ENCODE results near the gene RAC3.

RAC3 gene

DNA sequence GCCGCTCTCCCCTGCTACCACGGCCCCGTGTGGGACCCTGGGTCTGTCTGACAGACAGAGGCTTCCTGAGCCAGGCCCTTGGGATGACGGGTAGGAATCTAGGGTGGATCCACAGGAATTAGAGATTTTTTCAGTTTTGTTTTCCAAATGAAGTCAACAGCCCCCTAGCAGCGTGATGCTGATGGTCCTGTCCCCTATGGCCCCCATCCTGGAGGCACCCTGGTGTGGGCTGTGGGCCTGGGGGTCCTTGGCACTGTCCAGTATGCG, 24.3 kb upstream of the RAC3 start:
- TF ChIP-seq, protein P1, sequence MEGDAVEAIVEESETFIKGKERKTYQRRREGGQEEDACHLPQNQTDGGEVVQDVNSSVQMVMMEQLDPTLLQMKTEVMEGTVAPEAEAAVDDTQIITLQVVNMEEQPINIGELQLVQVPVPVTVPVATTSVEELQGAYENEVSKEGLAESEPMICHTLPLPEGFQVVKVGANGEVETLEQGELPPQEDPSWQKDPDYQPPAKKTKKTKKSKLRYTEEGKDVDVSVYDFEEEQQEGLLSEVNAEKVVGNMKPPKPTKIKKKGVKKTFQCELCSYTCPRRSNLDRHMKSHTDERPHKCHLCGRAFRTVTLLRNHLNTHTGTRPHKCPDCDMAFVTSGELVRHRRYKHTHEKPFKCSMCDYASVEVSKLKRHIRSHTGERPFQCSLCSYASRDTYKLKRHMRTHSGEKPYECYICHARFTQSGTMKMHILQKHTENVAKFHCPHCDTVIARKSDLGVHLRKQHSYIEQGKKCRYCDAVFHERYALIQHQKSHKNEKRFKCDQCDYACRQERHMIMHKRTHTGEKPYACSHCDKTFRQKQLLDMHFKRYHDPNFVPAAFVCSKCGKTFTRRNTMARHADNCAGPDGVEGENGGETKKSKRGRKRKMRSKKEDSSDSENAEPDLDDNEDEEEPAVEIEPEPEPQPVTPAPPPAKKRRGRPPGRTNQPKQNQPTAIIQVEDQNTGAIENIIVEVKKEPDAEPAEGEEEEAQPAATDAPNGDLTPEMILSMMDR (IDR thresholded peaks at IDR 0.05; ENCODE audit: low read depth, low read length): no peak
- DNase-seq: no peak
- H3K27me3 ChIP-seq (ENCODE audit: insufficient read depth, low read depth, severe bottlenecking): no peaks in the 10 kb centered on the region
- no peaks in the 10 kb centered on the region for H3K9me3 ChIP-seq (ENCODE audit: severe bottlenecking)
- no peak overlapping the region for H3K4me3 ChIP-seq (ENCODE audit: low read depth, low read length)
- H3K27ac ChIP-seq: peak overlapping the region; percentile 56
- H3K36me3 ChIP-seq: peaks cover 17% of the 10 kb centered on the region

DNA sequence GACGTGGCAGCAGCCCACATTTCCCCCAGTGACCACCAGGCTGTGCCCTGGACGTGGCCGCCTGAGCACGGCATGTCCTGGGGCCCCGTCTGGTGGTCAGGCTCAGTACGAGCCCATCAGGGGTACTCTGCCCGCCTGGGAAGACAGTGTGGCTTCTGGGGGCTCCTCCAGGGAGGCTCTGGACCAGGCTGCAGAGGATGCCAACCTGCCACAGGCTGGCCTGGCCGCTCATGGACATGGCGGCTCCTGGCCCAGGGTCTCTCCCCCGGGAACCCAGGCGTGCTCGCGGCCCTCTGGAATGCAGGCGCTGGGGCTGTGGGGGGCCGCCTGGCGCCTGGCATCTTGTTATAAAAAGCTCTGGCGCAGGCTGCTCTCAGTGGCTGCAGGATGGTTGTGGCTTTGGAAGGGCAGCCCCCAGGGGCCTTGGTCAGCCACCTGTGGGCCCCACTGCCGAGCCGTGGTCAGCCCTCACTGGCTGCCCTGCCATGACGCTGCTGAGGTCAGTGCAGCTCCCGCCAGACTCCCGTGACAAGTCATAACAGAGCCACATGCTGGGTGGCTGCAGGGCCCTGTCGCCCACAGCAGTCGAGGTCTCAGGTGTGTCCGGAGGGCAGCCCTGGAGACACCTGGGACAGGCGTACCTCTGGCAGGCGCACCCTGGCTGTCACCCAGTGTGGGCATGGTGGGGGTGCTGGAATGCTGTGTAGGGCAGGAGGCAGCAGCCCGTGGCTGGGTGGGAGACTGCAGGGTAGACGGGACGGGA, 23.8 kb upstream of the RAC3 start:
- TF ChIP-seq, protein P1 (IDR thresholded peaks at IDR 0.05; ENCODE audit: low read depth, low read length): peak; percentile 37
- Histone ChIP-seq H3K27me3 (ENCODE audit: insufficient read depth, low read depth, severe bottlenecking) (no peaks in the 10 kb centered on the region), H3K4me3 (ENCODE audit: low read depth, low read length) (no peak overlapping the region), H3K27ac (peak overlapping the region; percentile 56), H3K9me3 (ENCODE audit: severe bottlenecking) (no peaks in the 10 kb centered on the region), H3K36me3 (peaks cover 17% of the 10 kb centered on the region)
- DNase-seq: no peak

DNA sequence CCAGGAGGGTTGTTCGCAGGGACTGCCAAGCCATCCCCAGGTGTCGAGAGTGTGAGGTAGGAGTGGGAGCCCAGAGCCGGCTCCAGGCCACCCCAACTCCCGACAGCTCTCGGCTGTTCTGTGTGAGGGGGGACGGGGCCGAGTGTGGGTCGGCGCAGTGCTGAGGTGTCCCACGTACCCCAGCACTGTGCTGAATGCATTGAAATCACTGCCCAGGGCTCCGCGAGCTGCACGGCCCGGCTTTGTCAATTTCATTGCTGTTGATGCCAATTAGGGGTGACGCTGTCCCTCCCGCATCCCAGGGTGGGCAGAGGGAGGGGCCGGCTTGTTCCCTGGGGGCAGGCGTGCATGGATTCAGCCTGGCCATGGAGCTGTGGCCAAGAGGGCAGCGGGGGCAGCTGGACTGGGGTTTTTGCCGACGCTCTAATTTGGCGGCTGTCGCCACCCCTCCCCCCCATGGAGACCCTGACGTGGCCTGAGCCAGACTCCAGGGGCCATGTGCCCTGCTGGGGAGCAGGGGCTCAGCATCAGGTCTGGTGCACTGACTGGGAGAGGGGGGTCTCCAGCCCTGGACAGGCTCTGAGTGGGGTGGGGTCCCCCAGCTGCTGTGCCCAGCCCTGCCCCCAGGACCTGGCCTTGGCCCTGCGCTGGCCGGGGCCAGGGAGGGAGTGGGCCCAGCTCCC, 23.1 kb upstream of the RAC3 start:
- Histone ChIP-seq H3K27ac (no peak overlapping the region), H3K9me3 (ENCODE audit: severe bottlenecking) (no peaks in the 10 kb centered on the region), H3K4me3 (ENCODE audit: low read depth, low read length) (no peak overlapping the region), H3K36me3 (peaks cover 21% of the 10 kb centered on the region), H3K27me3 (ENCODE audit: insufficient read depth, low read depth, severe bottlenecking) (no peaks in the 10 kb centered on the region)
- TF ChIP-seq, protein P1 (IDR thresholded peaks at IDR 0.05; ENCODE audit: low read depth, low read length): no peak
- no peak for DNase-seq

DNA sequence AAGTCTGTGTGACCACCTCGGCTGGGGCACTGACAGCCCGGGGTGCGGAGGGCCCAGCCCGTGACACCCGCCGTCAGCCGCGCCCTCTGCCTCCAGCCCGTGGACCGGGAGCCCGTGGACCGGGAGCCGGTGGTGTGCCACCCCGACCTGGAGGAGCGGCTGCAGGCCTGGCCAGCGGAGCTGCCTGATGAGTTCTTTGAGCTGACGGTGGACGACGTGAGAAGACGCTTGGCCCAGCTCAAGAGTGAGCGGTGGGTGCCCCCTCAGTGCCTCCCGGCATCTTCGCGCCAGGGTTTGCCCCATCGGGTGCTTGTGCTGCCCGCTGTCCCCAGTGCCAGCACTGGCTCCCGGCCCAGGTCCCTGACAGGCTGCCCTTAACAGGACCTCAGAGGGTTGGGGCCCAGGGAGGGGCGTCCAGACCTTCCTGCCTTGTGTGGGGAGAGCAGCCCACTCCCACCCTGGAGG, 22.5 kb upstream of the RAC3 start:
- Histone ChIP-seq H3K27ac (no peak overlapping the region), H3K27me3 (ENCODE audit: insufficient read depth, low read depth, severe bottlenecking) (no peaks in the 10 kb centered on the region), H3K4me3 (ENCODE audit: low read depth, low read length) (no peak overlapping the region), H3K36me3 (peaks cover 21% of the 10 kb centered on the region), H3K9me3 (ENCODE audit: severe bottlenecking) (no peaks in the 10 kb centered on the region)
- no peak for DNase-seq
- TF ChIP-seq, protein P1 (IDR thresholded peaks at IDR 0.05; ENCODE audit: low read depth, low read length): no peak

DNA sequence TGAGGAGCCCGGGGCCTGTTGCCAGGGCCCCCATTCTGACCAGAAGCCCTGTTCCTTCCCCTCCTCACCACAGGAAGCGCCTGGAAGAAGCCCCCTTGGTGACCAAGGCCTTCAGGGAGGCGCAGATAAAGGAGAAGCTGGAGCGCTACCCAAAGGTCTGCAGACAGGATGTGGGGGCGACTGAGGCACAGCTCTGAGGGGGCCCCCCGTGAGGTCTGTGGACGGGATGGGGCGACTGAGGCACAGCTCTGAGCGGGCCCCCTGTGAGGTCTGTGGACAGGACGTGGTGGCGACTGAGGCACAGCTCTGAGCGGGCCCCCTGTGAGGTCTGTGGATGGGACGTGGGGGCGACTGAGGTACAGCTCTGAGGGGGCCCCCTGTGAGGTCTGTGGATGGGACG, 22.1 kb upstream of the RAC3 start:
- DNase-seq: no peak
- TF ChIP-seq, protein P1 (IDR thresholded peaks at IDR 0.05; ENCODE audit: low read depth, low read length): no peak
- Histone ChIP-seq H3K27ac (no peak overlapping the region), H3K9me3 (ENCODE audit: severe bottlenecking) (no peaks in the 10 kb centered on the region), H3K36me3 (peaks cover 21% of the 10 kb centered on the region), H3K27me3 (ENCODE audit: insufficient read depth, low read depth, severe bottlenecking) (no peaks in the 10 kb centered on the region), H3K4me3 (ENCODE audit: low read depth, low read length) (no peak overlapping the region)

Measured in WERI-Rb-1 (cell line).